Endodermal cell (in vitro differentiated cells): ENCODE data around the gene COL15A1. TPM values are rescaled to one million over a fixed set of nuclear protein-coding genes. Genes with fewer than 3 reads are reported as not detected.
A peak's percentile ranks its signal among the peaks of the same experiment; 100 is the strongest.

Experiments used
- DNase-seq: peaks from one replicate; pipeline ENCODE4 v3.0.0-alpha.2; 2017
- H3K27ac ChIP-seq: 2 replicates; pipeline ENCODE4 v1.5.1; 2013; ENCODE audit warnings: mild to moderate bottlenecking, low read depth, low read length, moderate library complexity
- H3K27me3 ChIP-seq: 2 replicates; pipeline ENCODE4 v1.6.1; 2013; ENCODE audit warnings: mild to moderate bottlenecking, low read length, moderate library complexity; ENCODE audit not compliant: insufficient read depth, control insufficient read depth, poor library complexity, severe bottlenecking
- H3K36me3 ChIP-seq: 2 replicates; pipeline ENCODE4 v1.7.0; 2013; ENCODE audit warnings: mild to moderate bottlenecking, low read length, moderate library complexity; ENCODE audit not compliant: control insufficient read depth, insufficient read depth
- H3K4me1 ChIP-seq: one replicate; pipeline ENCODE4 v1.7.0; 2013; ENCODE audit warnings: low read length; ENCODE audit not compliant: control insufficient read depth, insufficient read depth
- H3K4me3 ChIP-seq: 2 replicates; pipeline ENCODE4 v1.5.1; 2013; ENCODE audit warnings: mild to moderate bottlenecking, low read length, moderate library complexity
- H3K9ac ChIP-seq: 2 replicates; pipeline ENCODE4 v1.6.1; 2013; ENCODE audit warnings: mild to moderate bottlenecking, low read length, moderate library complexity; ENCODE audit not compliant: poor library complexity, severe bottlenecking; ENCODE audit errors: extremely low read depth
- H3K9me3 ChIP-seq: 2 replicates; pipeline ENCODE4 v1.6.1; 2013; ENCODE audit warnings: mild to moderate bottlenecking, low read length, moderate library complexity; ENCODE audit not compliant: control insufficient read depth
- H3K27ac Mint-ChIP-seq: 2 replicates; pipeline ENCODE4 v1.8.0; 2020; ENCODE audit warnings: mixed read lengths
- H3K27me3 Mint-ChIP-seq: 2 replicates; pipeline ENCODE4 v1.8.0; 2021; ENCODE audit warnings: mild to moderate bottlenecking, mixed read lengths; ENCODE audit not compliant: insufficient read depth
- H3K36me3 Mint-ChIP-seq: 2 replicates; pipeline ENCODE4 v1.8.0; 2020; ENCODE audit warnings: low read depth, mixed read lengths
- H3K4me1 Mint-ChIP-seq: 2 replicates; pipeline ENCODE4 v1.8.0; 2020; ENCODE audit warnings: mixed read lengths
- H3K4me3 Mint-ChIP-seq: 2 replicates; pipeline ENCODE4 v1.8.0; 2020; ENCODE audit warnings: mild to moderate bottlenecking, moderate library complexity, mixed read lengths
- H3K9me3 Mint-ChIP-seq: 2 replicates; pipeline ENCODE4 v1.8.0; 2020; ENCODE audit warnings: mild to moderate bottlenecking, mixed read lengths
- CTCF ChIP-seq: fragments of 200-600 bp; sonication (generic); conservative IDR thresholded peaks from 2 replicates; pipeline ENCODE4 v1.5.0; 2021; ENCODE audit warnings: antibody characterized with exemption, mild to moderate bottlenecking
- WGBS, 2 experiments: methylation state at CpG; one replicate each; pipeline versions ENCODE4 v1.1.5 to v1.1.7; 2013; ENCODE audit warnings: missing lambda C conversion rate in 2 of 2, mixed read lengths in 1 of 2; ENCODE audit not compliant: insufficient coverage in 1 of 2, insufficient read length in 1 of 2; 5-methylcytosine and 5-hydroxymethylcytosine counted together
- total RNA-seq, 2 donors: library from RNA; stranded (reverse); fragmentation: NEBNext Ultra II Directional in 1 of 2; extraction: Animal tissue kit (Norgen Biotek cat#: 25700) in 1 of 2; gene quantifications; 2 replicates in 1 of 2; 3 replicates in 1 of 2; pipeline ENCODE4 v1.2.1, GENCODE V29; 2021

The COL15A1 gene
- total RNA-seq, 2 donors from 2014 or later = 0.27 TPM; not detected in 1

GRCh38 chr9:98992107-98992884 is 48.6 kb downstream of the COL15A1 start:
- Mint-ChIP-seq H3K27ac (no peak overlapping the region), H3K4me3 (no peak overlapping the region), H3K27me3 (peaks cover 21% of the 10 kb centered on the region), H3K4me1 (peaks cover 11% of the 10 kb centered on the region), H3K36me3 (no peaks in the 10 kb centered on the region), H3K9me3 (peaks cover 37% of the 10 kb centered on the region)
- TF ChIP-seq CTCF = no peak
- H3K27ac ChIP-seq = no peak overlapping the region
- 95 to 97% methylated on average over 18 to 33 of the region's 33 CpGs for WGBS, 2 experiments
- H3K9ac ChIP-seq = no peak overlapping the region
- no peak overlapping the region for H3K4me3 ChIP-seq
- no peaks in the 10 kb centered on the region for H3K36me3 ChIP-seq
- peak; percentile 24 for DNase-seq
- H3K9me3 ChIP-seq = peaks cover 29% of the 10 kb centered on the region
- H3K27me3 ChIP-seq = no peaks in the 10 kb centered on the region
- no peaks in the 10 kb centered on the region for H3K4me1 ChIP-seq

- no peak overlapping the region for H3K27ac Mint-ChIP-seq
- 92 to 95% methylated on average over 5 to 6 of the region's 6 CpGs for WGBS, 2 experiments
These were observed 49.3 kb downstream of the COL15A1 start for GRCh38 chr9:98992885-98993569.

GRCh38 chr9:98993570-98993945 is 49.9 kb downstream of the COL15A1 start:
- Histone ChIP-seq H3K9ac (no peak overlapping the region), H3K36me3 (no peaks in the 10 kb centered on the region), H3K4me1 (no peaks in the 10 kb centered on the region), H3K4me3 (no peak overlapping the region), H3K27ac (no peak overlapping the region), H3K27me3 (no peaks in the 10 kb centered on the region), H3K9me3 (peaks cover 29% of the 10 kb centered on the region)
- H3K4me1 Mint-ChIP-seq = peaks cover 13% of the 10 kb centered on the region
- no peak for TF ChIP-seq CTCF
- H3K9me3 Mint-ChIP-seq = peaks cover 37% of the 10 kb centered on the region
- 89 to 95% methylated on average over 2 to 6 of the region's 6 CpGs for WGBS, 2 experiments
- peaks cover 21% of the 10 kb centered on the region for H3K27me3 Mint-ChIP-seq
- no peaks in the 10 kb centered on the region for H3K36me3 Mint-ChIP-seq
- H3K4me3 Mint-ChIP-seq = no peak overlapping the region
- DNase-seq = peak; percentile 16
- no peak overlapping the region for H3K27ac Mint-ChIP-seq

More at GRCh38 chr9:98992885-98993569, 49.3 kb downstream of the COL15A1 start:
- Mint-ChIP-seq H3K27me3 (peaks cover 21% of the 10 kb centered on the region), H3K36me3 (no peaks in the 10 kb centered on the region), H3K4me1 (peaks cover 11% of the 10 kb centered on the region), H3K4me3 (no peak overlapping the region), H3K9me3 (peaks cover 37% of the 10 kb centered on the region)
- Histone ChIP-seq H3K27me3 (no peaks in the 10 kb centered on the region), H3K4me1 (no peaks in the 10 kb centered on the region), H3K9me3 (peaks cover 29% of the 10 kb centered on the region), H3K36me3 (no peaks in the 10 kb centered on the region), H3K27ac (no peak overlapping the region), H3K4me3 (no peak overlapping the region), H3K9ac (no peak overlapping the region)
- no peak for TF ChIP-seq CTCF
- peak; percentile 24 for DNase-seq
